MM.1S (cell line): ENCODE measurements around the gene HECW1.

ENCODE experiments used
- DNase-seq: peaks from one replicate; pipeline ENCODE4 v3.0.0-alpha.2; 2015
- H2AFZ ChIP-seq: fragments of 300-600 bp; sonication (generic); 2 replicates; pipeline ENCODE4 v1.6.0; 2016; ENCODE audit warnings: antibody characterized with exemption, low read length
- H3F3A ChIP-seq: fragments of 300-600 bp; sonication (generic); 2 replicates; pipeline ENCODE4 v1.6.1; 2016; ENCODE audit warnings: mild to moderate bottlenecking, antibody characterized with exemption, low read length, moderate library complexity, mixed read lengths; ENCODE audit not compliant: insufficient read depth
- H3K27ac ChIP-seq: fragments of 300-600 bp; sonication (generic); 2 replicates; pipeline ENCODE4 v1.5.1; 2016; ENCODE audit warnings: mild to moderate bottlenecking, low read length
- H3K27me3 ChIP-seq: fragments of 300-600 bp; sonication (generic); replicated peaks from 2 replicates; pipeline ENCODE4 v1.6.0; 2016; ENCODE audit warnings: low read length; ENCODE audit not compliant: insufficient read depth
- H3K36me3 ChIP-seq: fragments of 300-600 bp; sonication (generic); replicated peaks from 2 replicates; pipeline ENCODE4 v1.6.1; 2016; ENCODE audit warnings: mild to moderate bottlenecking, low read length, mixed read lengths; ENCODE audit not compliant: insufficient read depth
- H3K4me1 ChIP-seq: fragments of 300-600 bp; sonication (generic); 2 replicates; pipeline ENCODE4 v1.6.1; 2016; ENCODE audit warnings: low read length, mixed read lengths
- H3K4me2 ChIP-seq: fragments of 300-600 bp; sonication (generic); 2 replicates; pipeline ENCODE4 v1.6.0; 2016; ENCODE audit warnings: low read depth, low read length
- H3K4me3 ChIP-seq: fragments of 300-600 bp; sonication (generic); 2 replicates; pipeline ENCODE4 v1.5.1; 2016; ENCODE audit warnings: low read length, mixed read lengths
- H3K79me2 ChIP-seq: fragments of 300-600 bp; sonication (generic); 2 replicates; pipeline ENCODE4 v1.6.1; 2016; ENCODE audit warnings: mixed run types, low read length, mixed read lengths
- H3K9ac ChIP-seq: fragments of 300-600 bp; sonication (generic); 2 replicates; pipeline ENCODE4 v1.6.1; 2016; ENCODE audit warnings: low read length, mixed read lengths
- H3K9me2 ChIP-seq: fragments of 300-600 bp; sonication (generic); replicated peaks from 2 replicates; pipeline ENCODE4 v1.6.1; 2016; ENCODE audit warnings: mild to moderate bottlenecking, low read length, mixed read lengths; ENCODE audit not compliant: insufficient read depth
- H3K9me3 ChIP-seq: fragments of 300-600 bp; sonication (generic); replicated peaks from 2 replicates; pipeline ENCODE4 v1.6.1; 2016; ENCODE audit warnings: mild to moderate bottlenecking, low read length, mixed read lengths; ENCODE audit not compliant: insufficient read depth
- H4K20me1 ChIP-seq: fragments of 300-600 bp; sonication (generic); 2 replicates; pipeline ENCODE4 v1.6.1; 2016; ENCODE audit warnings: mild to moderate bottlenecking, low read length, moderate library complexity, mixed read lengths; ENCODE audit not compliant: insufficient read depth
- EZH2 ChIP-seq: fragments of 300-600 bp; sonication (generic); optimal IDR thresholded peaks from 2 replicates; pipeline ENCODE3; 2017; ENCODE audit warnings: low read depth, mild to moderate bottlenecking, antibody characterized with exemption, low read length, mixed read lengths
- EZH2phosphoT487 ChIP-seq: fragments of 300-600 bp; sonication (generic); IDR thresholded peaks from 2 replicates; pipeline ENCODE4 v1.6.1; 2018; ENCODE audit warnings: antibody characterized with exemption, low read length
- TF ChIP-seq, protein P1 (sequence below): fragments of 300-600 bp; sonication (generic); IDR thresholded peaks from 2 replicates; pipeline ENCODE4 v1.5.1; 2016; ENCODE audit warnings: antibody characterized with exemption, low read length, mixed read lengths

The HECW1 gene

DNA sequence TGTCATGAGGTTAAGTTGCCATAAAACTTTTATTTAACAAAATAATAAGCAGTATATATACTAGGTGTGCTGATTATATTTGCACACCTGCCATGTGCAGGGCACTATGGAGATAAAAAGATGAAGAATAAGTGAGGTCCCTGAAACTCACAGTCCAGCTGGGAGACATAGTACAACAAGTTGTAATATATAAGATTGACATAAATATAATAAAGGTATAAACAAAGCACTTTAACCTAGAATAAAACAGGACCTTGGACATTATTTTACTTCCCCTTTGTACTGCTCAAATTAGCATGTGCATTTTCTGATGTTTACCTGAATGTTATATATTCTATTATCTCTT lies 476.7 kb downstream of the HECW1 start:
- no peak overlapping the region for H3K4me3 ChIP-seq
- peaks cover 40% of the 10 kb centered on the region for H3K4me1 ChIP-seq
- peaks cover 2% of the 10 kb centered on the region; the same call in 1 of the 2 replicates for H4K20me1 ChIP-seq
- H3K36me3 ChIP-seq = no peaks in the 10 kb centered on the region
- H3K9ac ChIP-seq = no peak overlapping the region
- no peaks in the 10 kb centered on the region for H3K9me2 ChIP-seq
- DNase-seq = no peak
- no peak overlapping the region for H3K27ac ChIP-seq
- peaks cover 99% of the 10 kb centered on the region for H3K79me2 ChIP-seq
- H3K4me2 ChIP-seq = no peak overlapping the region
- H3K27me3 ChIP-seq = no peaks in the 10 kb centered on the region
- no peak overlapping the region for H2AFZ ChIP-seq
- TF ChIP-seq, protein P1, sequence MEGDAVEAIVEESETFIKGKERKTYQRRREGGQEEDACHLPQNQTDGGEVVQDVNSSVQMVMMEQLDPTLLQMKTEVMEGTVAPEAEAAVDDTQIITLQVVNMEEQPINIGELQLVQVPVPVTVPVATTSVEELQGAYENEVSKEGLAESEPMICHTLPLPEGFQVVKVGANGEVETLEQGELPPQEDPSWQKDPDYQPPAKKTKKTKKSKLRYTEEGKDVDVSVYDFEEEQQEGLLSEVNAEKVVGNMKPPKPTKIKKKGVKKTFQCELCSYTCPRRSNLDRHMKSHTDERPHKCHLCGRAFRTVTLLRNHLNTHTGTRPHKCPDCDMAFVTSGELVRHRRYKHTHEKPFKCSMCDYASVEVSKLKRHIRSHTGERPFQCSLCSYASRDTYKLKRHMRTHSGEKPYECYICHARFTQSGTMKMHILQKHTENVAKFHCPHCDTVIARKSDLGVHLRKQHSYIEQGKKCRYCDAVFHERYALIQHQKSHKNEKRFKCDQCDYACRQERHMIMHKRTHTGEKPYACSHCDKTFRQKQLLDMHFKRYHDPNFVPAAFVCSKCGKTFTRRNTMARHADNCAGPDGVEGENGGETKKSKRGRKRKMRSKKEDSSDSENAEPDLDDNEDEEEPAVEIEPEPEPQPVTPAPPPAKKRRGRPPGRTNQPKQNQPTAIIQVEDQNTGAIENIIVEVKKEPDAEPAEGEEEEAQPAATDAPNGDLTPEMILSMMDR = no peak
- TF ChIP-seq EZH2 (no peak), EZH2phosphoT487 (no peak)
- no peaks in the 10 kb centered on the region for H3K9me3 ChIP-seq
- peaks cover 21% of the 10 kb centered on the region for H3F3A ChIP-seq

DNA sequence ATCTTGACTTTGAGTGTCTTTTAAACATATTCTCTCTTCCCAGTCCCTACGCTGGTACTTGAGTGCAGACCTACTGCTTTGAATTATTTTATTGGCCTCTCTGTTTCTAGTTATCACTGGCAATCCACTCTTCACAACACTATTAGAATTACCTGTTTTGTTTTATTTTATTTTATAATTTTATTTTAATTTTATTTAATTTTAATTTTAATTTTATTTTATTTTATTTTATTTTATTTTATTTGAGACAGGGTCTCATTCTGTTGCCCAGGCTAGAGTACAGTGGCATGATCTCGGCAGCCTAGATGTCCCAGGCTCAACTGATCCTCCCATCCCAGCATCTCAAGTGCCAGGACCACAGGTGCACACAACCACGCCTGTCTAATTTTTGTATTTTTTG lies 477.3 kb downstream of the HECW1 start:
- Histone ChIP-seq H3K9me3 (no peaks in the 10 kb centered on the region), H3K36me3 (no peaks in the 10 kb centered on the region), H3K9ac (no peak overlapping the region), H3K4me3 (no peak overlapping the region), H3K9me2 (no peaks in the 10 kb centered on the region), H3K4me1 (peaks cover 47% of the 10 kb centered on the region), H3K4me2 (no peak overlapping the region), H3K27me3 (no peaks in the 10 kb centered on the region), H3K27ac (no peak overlapping the region), H3F3A (peaks cover 17% of the 10 kb centered on the region), H3K79me2 (peaks cover 99% of the 10 kb centered on the region), H2AFZ (no peak overlapping the region), H4K20me1 (peaks cover 6% of the 10 kb centered on the region; the same call in 1 of the 2 replicates)
- TF ChIP-seq EZH2 (no peak), EZH2phosphoT487 (no peak)
- TF ChIP-seq, protein P1 = no peak
- DNase-seq = no peak

DNA sequence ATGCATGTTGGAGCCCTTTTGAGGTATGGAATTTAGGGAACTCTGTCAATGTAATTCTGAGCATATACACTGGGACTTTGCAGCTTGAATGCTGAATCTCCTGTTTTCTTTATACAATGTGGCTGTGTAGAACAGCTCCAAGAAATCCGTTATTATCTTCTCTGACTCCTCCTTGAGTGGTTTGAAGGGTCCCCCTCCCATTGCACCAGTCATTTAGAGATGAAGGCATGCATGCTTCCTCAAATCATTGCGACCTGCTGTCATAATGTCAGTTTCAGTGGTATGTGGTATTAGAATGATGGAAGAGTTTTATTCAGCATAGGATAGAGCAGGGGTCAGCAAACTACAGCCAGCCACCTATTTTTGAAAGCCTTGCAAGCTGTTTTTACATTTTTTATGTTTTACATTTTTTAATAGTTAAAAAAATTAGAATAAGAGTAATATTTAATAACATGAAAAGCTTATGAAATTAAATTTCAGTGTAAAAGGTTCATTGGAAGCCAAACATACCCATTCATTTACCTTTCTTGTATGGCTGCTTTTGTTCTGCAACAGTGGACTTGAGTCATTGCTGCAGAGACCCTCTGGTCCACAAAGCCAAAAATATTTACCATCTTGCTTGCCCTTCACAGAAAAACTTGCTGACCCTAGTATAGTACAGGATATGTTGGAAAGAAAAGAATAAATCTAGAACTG lies 478.6 kb downstream of the HECW1 start:
- no peaks in the 10 kb centered on the region for H3K36me3 ChIP-seq
- H3K4me3 ChIP-seq = no peak overlapping the region
- H3K27me3 ChIP-seq = no peaks in the 10 kb centered on the region
- H3K9ac ChIP-seq = no peak overlapping the region
- peaks cover 8% of the 10 kb centered on the region for H3F3A ChIP-seq
- H3K9me3 ChIP-seq = no peaks in the 10 kb centered on the region
- TF ChIP-seq, protein P1 = no peak
- no peak for TF ChIP-seq EZH2phosphoT487
- TF ChIP-seq EZH2 = no peak
- H4K20me1 ChIP-seq = peaks cover 6% of the 10 kb centered on the region; the same call in 1 of the 2 replicates
- no peak overlapping the region for H3K27ac ChIP-seq
- peaks cover 99% of the 10 kb centered on the region for H3K79me2 ChIP-seq
- H3K4me2 ChIP-seq = no peak overlapping the region
- H2AFZ ChIP-seq = no peak overlapping the region
- peaks cover 45% of the 10 kb centered on the region for H3K4me1 ChIP-seq
- no peak for DNase-seq
- no peaks in the 10 kb centered on the region for H3K9me2 ChIP-seq
